ENCODE results near the gene PPP6R3.

Gene PPP6R3

DNA sequence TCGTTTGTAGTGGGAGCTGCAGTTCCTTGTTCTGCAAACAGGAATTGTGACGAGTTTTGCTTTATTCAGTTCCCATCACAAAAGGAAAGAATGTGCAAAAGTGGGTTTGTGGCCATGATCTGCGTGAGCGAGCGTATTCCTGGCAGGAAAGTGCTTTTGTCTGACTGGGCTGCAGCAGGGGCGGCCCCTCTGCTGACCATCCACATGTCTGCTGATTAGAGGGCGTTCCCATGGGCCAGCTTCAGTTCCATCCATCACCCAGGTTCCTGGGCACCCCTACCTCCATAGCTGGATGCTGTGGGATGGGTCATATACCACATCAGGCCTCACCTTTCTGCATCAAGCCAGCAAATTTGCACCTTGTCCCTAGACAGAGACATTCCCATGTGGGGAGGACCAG, 194.9 kb downstream of the PPP6R3 start:
- in situ Hi-C loops (cut with MboI; ENCODE audit: low pct_unique_long_range_greater_than_20kb, low sequenced_read_pairs, unreplicated experiment) = no loop called here
- no peak for TF ChIP-seq CTCF (IDR thresholded peaks at IDR 0.05; ENCODE audit: extremely low read depth, insufficient read depth, missing control alignments)
- no peak for DNase-seq (ENCODE audit: low spot score)

DNA sequence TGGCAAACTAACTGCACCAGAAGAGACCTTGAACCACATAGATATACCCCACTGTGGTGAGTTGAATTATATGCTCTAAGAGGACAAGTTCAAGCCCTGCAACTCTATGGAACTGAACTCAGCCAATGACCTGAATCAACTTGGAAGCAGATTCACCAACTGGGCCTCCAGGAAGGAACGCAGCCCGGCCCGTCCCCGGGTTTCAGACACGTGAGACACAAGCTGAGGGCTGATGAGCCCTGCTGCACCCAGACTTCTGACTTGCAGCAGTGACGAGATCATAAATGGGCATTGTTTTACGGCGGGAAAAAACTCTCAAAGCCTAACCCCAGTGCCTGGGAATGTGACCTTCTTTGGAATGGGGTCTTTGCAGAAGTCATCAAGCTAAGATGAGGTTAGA, 195.3 kb downstream of the PPP6R3 start:
- in situ Hi-C loops (cut with MboI; ENCODE audit: low pct_unique_long_range_greater_than_20kb, low sequenced_read_pairs, unreplicated experiment) = no loop called here
- TF ChIP-seq CTCF (IDR thresholded peaks at IDR 0.05; ENCODE audit: extremely low read depth, insufficient read depth, missing control alignments) = no peak
- no peak for DNase-seq (ENCODE audit: low spot score)

DNA sequence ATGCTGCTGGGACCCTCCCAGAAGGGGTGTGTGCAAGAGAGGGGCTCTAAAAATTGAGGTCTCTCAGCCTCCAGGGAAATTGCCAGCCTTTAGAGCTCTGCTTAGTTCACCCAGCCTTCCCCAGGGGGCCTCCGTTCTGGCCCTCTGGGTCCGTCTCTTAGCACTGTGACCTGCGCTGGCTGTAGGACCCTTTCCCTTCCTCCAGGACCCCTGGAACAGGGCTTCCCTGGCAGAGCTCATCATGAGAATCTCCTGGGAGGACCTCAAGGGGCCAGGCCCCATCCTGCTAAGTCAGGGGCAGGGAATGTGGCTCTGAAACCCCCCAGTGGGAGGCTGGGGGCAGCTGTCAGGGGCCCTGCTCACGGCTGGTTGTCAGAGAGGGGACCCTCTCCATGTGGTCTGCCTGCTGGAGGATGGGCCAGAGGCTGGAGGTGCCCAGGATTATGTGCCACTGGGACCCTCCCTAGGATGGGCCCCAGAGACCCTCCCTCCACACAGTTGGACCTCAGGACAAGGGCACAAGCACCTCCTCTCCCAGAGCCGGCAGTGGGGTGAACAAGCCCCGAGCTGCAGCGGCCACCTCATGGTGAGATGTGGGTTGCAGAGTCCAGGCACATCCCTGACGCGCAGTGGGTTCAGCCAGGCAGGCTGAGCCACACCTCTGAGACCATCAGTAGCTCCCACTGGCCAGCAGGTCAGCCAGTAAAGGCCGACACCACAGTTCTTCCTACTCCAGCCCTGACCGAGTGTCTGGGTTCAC, 196.6 kb downstream of the PPP6R3 start:
- in situ Hi-C loops (cut with MboI; ENCODE audit: low pct_unique_long_range_greater_than_20kb, low sequenced_read_pairs, unreplicated experiment) = no loop called here
- no peak for DNase-seq (ENCODE audit: low spot score)
- TF ChIP-seq CTCF (IDR thresholded peaks at IDR 0.05; ENCODE audit: extremely low read depth, insufficient read depth, missing control alignments) = no peak

DNA sequence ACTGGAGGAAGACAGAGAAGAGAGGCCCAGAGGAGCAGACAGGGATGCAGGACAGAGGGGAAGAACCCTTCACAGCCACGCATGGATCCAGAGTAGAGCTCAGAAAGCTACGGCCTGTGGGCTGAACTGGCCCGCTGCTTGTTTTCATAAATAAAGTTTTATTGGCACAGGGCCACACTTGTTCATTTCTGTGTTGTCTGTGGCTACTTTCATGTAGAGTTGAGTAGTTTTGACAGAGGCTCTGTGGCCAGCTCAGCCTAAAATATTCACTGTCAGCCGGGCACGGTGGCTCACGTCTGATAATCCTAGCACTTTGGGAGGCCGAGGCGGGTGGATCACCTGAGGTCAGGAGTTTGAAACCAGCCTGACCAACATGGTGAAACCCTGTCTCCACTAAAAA, 197.5 kb downstream of the PPP6R3 start:
- in situ Hi-C loops (cut with MboI; ENCODE audit: low pct_unique_long_range_greater_than_20kb, low sequenced_read_pairs, unreplicated experiment) = no loop called here
- no peak for TF ChIP-seq CTCF (IDR thresholded peaks at IDR 0.05; ENCODE audit: extremely low read depth, insufficient read depth, missing control alignments)
- DNase-seq (ENCODE audit: low spot score) = no peak

- in situ Hi-C loops (cut with MboI; ENCODE audit: low pct_unique_long_range_greater_than_20kb, low sequenced_read_pairs, unreplicated experiment) = no loop called here
- no peak for DNase-seq (ENCODE audit: low spot score)
- TF ChIP-seq CTCF (IDR thresholded peaks at IDR 0.05; ENCODE audit: extremely low read depth, insufficient read depth, missing control alignments) = no peak
Observed at GRCh38 chr11:68658661-68659060, 198.1 kb downstream of the PPP6R3 start.

GRCh38 chr11:68659158-68659921, 198.8 kb downstream of the PPP6R3 start:
- in situ Hi-C loops (cut with MboI; ENCODE audit: low pct_unique_long_range_greater_than_20kb, low sequenced_read_pairs, unreplicated experiment) = no loop called here
- no peak for DNase-seq (ENCODE audit: low spot score)
- TF ChIP-seq CTCF (IDR thresholded peaks at IDR 0.05; ENCODE audit: extremely low read depth, insufficient read depth, missing control alignments) = no peak

Measured in GM13977 (cell line).